ENCODE results near the gene LRRC3.

- no peak for TF ChIP-seq TOX (CRISPR knock-in tag; IDR thresholded peaks at IDR 0.05; ENCODE audit: borderline replicate concordance)
- no peak for TF ChIP-seq GLIS3 (CRISPR knock-in tag; IDR thresholded peaks at IDR 0.05)
- no peak for TF ChIP-seq OSR1 (CRISPR knock-in tag; IDR thresholded peaks at IDR 0.05)
- no peak for TF ChIP-seq POU6F1 (CRISPR knock-in tag; IDR thresholded peaks at IDR 0.05; ENCODE audit: borderline replicate concordance, low read depth)
- no peak for TF ChIP-seq ESRRG (CRISPR knock-in tag; IDR thresholded peaks at IDR 0.05)
- TF ChIP-seq PATZ1 (CRISPR knock-in tag; IDR thresholded peaks at IDR 0.05; ENCODE audit: borderline replicate concordance): no peak
- TF ChIP-seq ZNF8 (CRISPR knock-in tag; IDR thresholded peaks at IDR 0.05): no peak
- TF ChIP-seq CSDC2 (CRISPR knock-in tag; IDR thresholded peaks at IDR 0.05): no peak
- no peak for TF ChIP-seq CREB5 (CRISPR knock-in tag; IDR thresholded peaks at IDR 0.05; ENCODE audit: low read depth)
- no peak for TF ChIP-seq ZFP30 (CRISPR knock-in tag; IDR thresholded peaks at IDR 0.05)
- TF ChIP-seq TCF4 (CRISPR knock-in tag; IDR thresholded peaks at IDR 0.05; ENCODE audit: borderline replicate concordance): no peak
- TF ChIP-seq PPARA (CRISPR knock-in tag; IDR thresholded peaks at IDR 0.05; ENCODE audit: borderline replicate concordance): no peak
- TF ChIP-seq ZC3H10 (CRISPR knock-in tag; IDR thresholded peaks at IDR 0.05): no peak
- TF ChIP-seq TSHZ2 (CRISPR knock-in tag; IDR thresholded peaks at IDR 0.05): no peak
Measured at GRCh38 chr21:44499211-44499560, 43.9 kb downstream of the LRRC3 start.
